NCI-H526 treated with DMSO at 0.1 percent for 48 hours (cell line): ENCODE data around the gene MCAT.

Experiments used
- DNase-seq: peaks from one replicate; lab custom pipeline; 2025; lab: John Stamatoyannopoulos, UW

MCAT gene

DNA sequence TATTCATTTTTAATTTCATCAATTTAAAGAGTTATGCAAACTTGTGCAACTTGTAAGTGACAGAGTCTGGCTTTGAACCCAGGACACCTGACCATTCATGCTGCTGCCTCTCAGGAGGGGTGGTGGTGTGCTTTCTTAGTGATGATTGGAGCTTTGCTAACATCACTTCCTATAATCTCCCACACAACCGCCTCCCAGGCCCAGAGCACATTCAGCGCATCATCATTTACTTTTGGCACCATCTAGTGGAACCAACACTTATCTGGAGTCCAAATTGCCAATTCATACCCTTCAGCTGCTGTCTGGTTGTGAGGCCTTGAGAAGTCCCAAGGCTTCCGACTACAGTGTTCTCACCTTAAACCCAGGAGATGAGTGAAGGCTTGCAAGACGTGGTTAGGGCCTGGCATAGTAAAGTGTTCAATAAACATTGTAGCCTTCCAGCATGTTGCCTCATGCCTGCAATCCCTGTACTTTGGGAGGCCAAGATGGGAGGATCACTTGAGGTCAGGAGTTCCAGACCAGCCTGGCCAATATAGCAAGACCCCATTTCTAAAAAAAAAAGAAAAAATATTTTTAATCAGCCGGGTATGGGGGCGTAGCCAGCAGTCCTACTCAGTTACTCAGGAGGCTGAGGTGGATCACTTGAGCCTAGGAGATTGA, 52.9 kb downstream of the MCAT start:
- peak; percentile 37 for DNase-seq

DNA sequence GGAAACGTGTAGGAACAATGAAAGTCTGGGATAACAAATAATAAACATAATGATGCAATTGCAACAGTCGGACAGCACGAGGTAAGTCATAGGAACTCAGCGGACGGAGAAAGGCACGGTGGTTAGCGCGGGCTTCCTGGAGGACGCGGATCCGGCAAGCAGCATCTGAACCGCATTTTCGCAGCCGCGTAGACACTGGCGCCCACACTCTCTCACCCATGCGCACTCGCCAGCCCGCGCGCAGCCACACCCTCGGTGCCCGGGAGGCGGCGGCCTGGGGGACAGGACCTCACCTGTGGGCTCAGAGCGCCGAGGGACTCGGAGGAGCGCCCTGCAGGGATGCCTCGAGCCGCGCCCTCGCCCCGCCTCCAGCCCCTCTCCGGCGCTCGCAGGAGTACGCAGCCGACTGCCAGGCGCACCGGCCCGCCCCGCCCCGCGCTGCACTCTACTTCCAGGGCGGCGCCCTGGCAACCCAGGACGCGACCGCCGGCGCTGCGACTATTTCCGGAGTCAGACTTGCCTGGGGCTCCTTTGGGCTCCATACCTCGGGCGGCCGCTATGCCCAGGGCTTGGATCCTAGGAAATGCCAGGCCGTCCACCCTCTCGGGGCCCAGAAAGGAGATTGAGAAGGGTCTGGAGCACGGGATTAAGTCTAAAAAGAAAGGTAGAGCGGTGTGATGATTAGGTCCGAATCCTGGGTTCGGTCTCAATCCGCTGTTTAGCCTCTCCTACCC, 54.0 kb downstream of the MCAT start, which contains the start of gene TTLL1:
Gene TTLL1, minus strand, starts transcription at position 408 of the 734 bp plus-strand sequence. CDS start 13,805 bp downstream, outside the sequence.
- peak; percentile 63 for DNase-seq

DNA sequence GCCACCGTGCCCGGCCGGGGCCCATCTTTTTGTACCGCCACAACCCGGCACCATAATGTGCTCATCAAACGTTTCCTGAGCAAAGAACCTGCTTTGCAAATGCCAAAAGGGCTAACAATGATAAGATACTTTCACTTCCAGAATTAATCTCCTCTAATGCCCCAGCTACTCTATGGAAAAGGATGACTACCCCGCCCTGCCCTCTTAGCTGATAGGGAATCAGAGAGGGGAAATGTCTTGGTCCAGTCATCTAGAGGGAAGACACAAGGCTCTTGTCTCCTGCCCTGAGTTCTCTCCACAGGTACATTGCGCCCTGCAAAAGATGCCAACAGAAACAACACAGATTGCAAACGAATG, 54.6 kb downstream of the MCAT start:
- peak; percentile 22 for DNase-seq

DNA sequence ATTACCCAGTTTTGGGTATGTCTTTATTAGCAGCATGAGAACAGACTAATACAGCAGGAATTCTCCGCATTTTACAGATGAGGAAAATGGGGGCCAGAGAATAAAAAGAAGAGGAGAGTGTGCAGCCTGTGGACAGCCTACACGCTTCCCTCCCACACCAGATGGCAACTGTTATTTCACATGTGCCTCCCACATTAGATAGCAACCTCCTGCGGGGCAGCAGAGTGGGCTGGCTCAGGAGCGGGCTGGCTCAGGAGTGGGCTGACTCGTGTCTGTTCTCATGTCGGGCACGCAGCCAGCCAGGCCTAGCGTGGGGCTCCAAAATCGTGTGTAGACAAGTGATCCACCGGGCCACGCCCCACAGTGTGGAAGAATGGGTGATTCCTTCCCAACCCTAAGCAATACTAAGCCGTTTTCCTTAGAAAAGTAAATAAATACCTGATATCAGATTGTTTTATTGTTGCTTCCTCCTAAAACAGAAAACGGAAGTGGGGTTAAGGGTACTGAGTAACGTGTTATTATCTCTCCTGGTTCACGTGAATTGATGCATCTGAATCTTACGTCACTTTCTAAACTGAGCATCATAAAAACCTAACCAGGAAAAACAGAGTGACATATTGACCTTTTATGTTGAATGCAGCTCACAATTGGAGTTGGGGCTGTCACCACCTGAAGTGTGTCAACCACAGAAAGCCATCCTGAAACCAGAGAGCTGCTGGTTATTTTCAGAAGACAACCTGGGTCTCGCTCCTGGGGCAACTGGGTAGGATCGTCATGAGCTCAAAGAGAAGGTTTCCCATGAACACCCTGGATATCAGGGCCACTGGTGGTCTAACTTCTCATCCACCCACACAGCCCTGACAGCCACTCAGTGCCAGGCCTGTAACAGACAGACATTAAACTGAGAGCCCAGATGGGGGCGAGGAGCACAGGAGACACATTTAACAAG, 57.3 kb downstream of the MCAT start:
- no peak for DNase-seq
